A673 (cell line): ENCODE results near the gene HMX2. TPM values are rescaled to one million over a fixed set of nuclear protein-coding genes. Genes with fewer than 3 reads are reported as not detected.

Experiments used
- Bru-seq: library from RNA; stranded (reverse); fragments of 400-500 nt; gene quantifications from one replicate; lab custom pipeline; 2021; lab: Mats Ljungman, UMichigan
- BruChase-seq, 2 experiments: library from RNA; stranded (reverse); fragments of 400-500 nt; gene quantifications; one replicate each; lab custom pipeline; 2021; lab: Mats Ljungman, UMichigan
- BruUV-seq: library from RNA; stranded (reverse); fragments of 400-500 nt; replicated peaks from 2 replicates; lab custom pipeline; 2021; lab: Mats Ljungman, UMichigan
- CTCF ChIA-PET: fragments of 300-600 bp; sonication (Branson Sonifier 250); formaldehyde crosslinking; loops from one replicate; lab custom pipeline; 2022; ENCODE audit warnings: antibody characterized with exemption; lab: Charles Lee
- POLR2A ChIA-PET: fragments of 300-600 bp; sonication (Branson Sonifier 250); formaldehyde crosslinking; loops from one replicate; lab custom pipeline; 2022; ENCODE audit warnings: antibody characterized with exemption; ENCODE audit not compliant: low non-redundant PET; lab: Charles Lee
- DNase-seq: peaks from one replicate; pipeline ENCODE4 v3.0.0-alpha.2; 2015; ENCODE audit warnings: low spot score
- H3K27ac ChIP-seq: fragments of 200-600 bp; sonication (generic); 2 replicates; pipeline ENCODE4 v1.5.1; 2016; ENCODE audit warnings: mixed run types, low read depth, mild to moderate bottlenecking, mixed read lengths, antibody characterized with exemption, low read length; ENCODE audit not compliant: poor library complexity, severe bottlenecking
- H3K27me3 ChIP-seq: fragments of 200-600 bp; sonication (generic); replicated peaks from 2 replicates; pipeline ENCODE4 v1.6.1; 2017; ENCODE audit warnings: mixed run types, low read depth, mild to moderate bottlenecking, mixed read lengths, antibody characterized with exemption, low read length; ENCODE audit not compliant: insufficient read depth, poor library complexity
- H3K36me3 ChIP-seq: fragments of 200-600 bp; sonication (generic); 2 replicates; pipeline ENCODE4 v1.6.1; 2016; ENCODE audit warnings: mixed run types, mild to moderate bottlenecking, mixed read lengths, antibody characterized with exemption, low read length; ENCODE audit not compliant: insufficient read depth, poor library complexity, severe bottlenecking
- H3K4me1 ChIP-seq: fragments of 200-600 bp; sonication (generic); 2 replicates; pipeline ENCODE4 v1.6.1; 2017; ENCODE audit warnings: mixed run types, mild to moderate bottlenecking, mixed read lengths, antibody characterized with exemption, low read length; ENCODE audit not compliant: insufficient read depth, poor library complexity, severe bottlenecking
- H3K4me3 ChIP-seq: fragments of 200-600 bp; sonication (generic); 2 replicates; pipeline ENCODE4 v1.5.1; 2016; ENCODE audit warnings: low read depth, mixed run types, mild to moderate bottlenecking, mixed read lengths, low read length; ENCODE audit not compliant: poor library complexity, severe bottlenecking
- H3K9me3 ChIP-seq: fragments of 200-600 bp; sonication (generic); 2 replicates; pipeline ENCODE4 v1.6.1; 2016; ENCODE audit warnings: mixed run types, low read depth, mild to moderate bottlenecking, mixed read lengths, antibody characterized with exemption, low read length; ENCODE audit not compliant: poor library complexity, severe bottlenecking
- EZH2 ChIP-seq: fragments of 200-600 bp; sonication (generic); IDR thresholded peaks from 2 replicates; pipeline ENCODE4 v1.6.1; 2017; ENCODE audit warnings: borderline replicate concordance, low read depth, mild to moderate bottlenecking, mixed read lengths, antibody characterized with exemption, low read length; ENCODE audit not compliant: poor library complexity, severe bottlenecking
- intact Hi-C: fragments of 100-400 bp; cut with micrococcal nuclease; formaldehyde crosslinking; loops from one replicate; pipeline ENCODE4 v1.10.0; 2022; ENCODE audit not compliant: unreplicated experiment
- long read RNA-seq: library from polyadenylated mRNA; stranded (forward); transcript quantifications from one replicate; pipeline ENCODE4 v2.0.0, GENCODE V29; 2022
- total RNA-seq: library from RNA; stranded (reverse); gene quantifications from 2 replicates; pipeline ENCODE4 v1.2.3, GENCODE V29; 2021
- TF ChIP-seq, protein P1 (sequence below): fragments of 300-800, 200-600 bp; sonication (generic); conservative IDR thresholded peaks from 2 replicates; pipeline ENCODE4 v1.5.1; 2017; ENCODE audit warnings: low read depth, mild to moderate bottlenecking, antibody characterized with exemption, low read length, moderate library complexity, mixed read lengths

Gene HMX2
- not detected in 2 replicates for total RNA-seq
- not detected for Bru-seq, nascent RNA
- not detected for BruChase-seq, experiment 1, labeled RNA remaining after a 2-hour chase
- not detected for BruChase-seq, experiment 2, labeled RNA remaining after a 6-hour chase
- long read RNA-seq: 0 reads

GRCh38 chr10:123147635-123148413 is at the start of gene HMX2:
Gene HMX2, plus strand, starts transcription at chr10:123148136. Its CDS starts 243 bp downstream, at chr10:123148379.
- POLR2A ChIA-PET: no interaction called here
- BruUV-seq: no TSS peak
- H3K4me3 ChIP-seq: peak within 1 kb of the TSS; percentile 36
- H3K36me3 ChIP-seq: no peaks in the 10 kb centered on the region
- DNase-seq: no peak
- intact Hi-C loops: no loop called here
- peaks cover 8% of the 10 kb centered on the region for H3K4me1 ChIP-seq
- no peak within 1 kb of the TSS for H3K27ac ChIP-seq
- peaks cover 85% of the 10 kb centered on the region for H3K27me3 ChIP-seq
- no peaks in the 10 kb centered on the region for H3K9me3 ChIP-seq
- TF ChIP-seq, protein P1, sequence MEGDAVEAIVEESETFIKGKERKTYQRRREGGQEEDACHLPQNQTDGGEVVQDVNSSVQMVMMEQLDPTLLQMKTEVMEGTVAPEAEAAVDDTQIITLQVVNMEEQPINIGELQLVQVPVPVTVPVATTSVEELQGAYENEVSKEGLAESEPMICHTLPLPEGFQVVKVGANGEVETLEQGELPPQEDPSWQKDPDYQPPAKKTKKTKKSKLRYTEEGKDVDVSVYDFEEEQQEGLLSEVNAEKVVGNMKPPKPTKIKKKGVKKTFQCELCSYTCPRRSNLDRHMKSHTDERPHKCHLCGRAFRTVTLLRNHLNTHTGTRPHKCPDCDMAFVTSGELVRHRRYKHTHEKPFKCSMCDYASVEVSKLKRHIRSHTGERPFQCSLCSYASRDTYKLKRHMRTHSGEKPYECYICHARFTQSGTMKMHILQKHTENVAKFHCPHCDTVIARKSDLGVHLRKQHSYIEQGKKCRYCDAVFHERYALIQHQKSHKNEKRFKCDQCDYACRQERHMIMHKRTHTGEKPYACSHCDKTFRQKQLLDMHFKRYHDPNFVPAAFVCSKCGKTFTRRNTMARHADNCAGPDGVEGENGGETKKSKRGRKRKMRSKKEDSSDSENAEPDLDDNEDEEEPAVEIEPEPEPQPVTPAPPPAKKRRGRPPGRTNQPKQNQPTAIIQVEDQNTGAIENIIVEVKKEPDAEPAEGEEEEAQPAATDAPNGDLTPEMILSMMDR: 0 out of 2 replicates have a peak, but pooled peaks have one; percentile 21
- peak; percentile 23 for TF ChIP-seq EZH2
- CTCF ChIA-PET: no interaction called here

- H3K4me1 ChIP-seq: no peaks in the 10 kb centered on the region
- peaks cover 26% of the 10 kb centered on the region for H3K27me3 ChIP-seq
- intact Hi-C loops: no loop called here
- no peak overlapping the region for H3K27ac ChIP-seq
- CTCF ChIA-PET: no interaction called here
- peak; percentile 15 for DNase-seq
- H3K36me3 ChIP-seq: no peaks in the 10 kb centered on the region
- no peak for TF ChIP-seq EZH2
- TF ChIP-seq, protein P1: no peak
- POLR2A ChIA-PET: no interaction called here
- H3K4me3 ChIP-seq: no peak overlapping the region
- H3K9me3 ChIP-seq: no peaks in the 10 kb centered on the region
- no TSS peak for BruUV-seq
These were observed 47.7 kb upstream of the HMX2 start for GRCh38 chr10:123100030-123100762.

GRCh38 chr10:123101872-123102271 is 46.1 kb upstream of the HMX2 start:
- intact Hi-C loops: no loop called here

More at GRCh38 chr10:123101872-123102271, 46.1 kb upstream of the HMX2 start:
- no TSS peak for BruUV-seq
- ChIA-PET CTCF (no interaction called here), POLR2A (no interaction called here)
- Histone ChIP-seq H3K4me3 (no peak overlapping the region), H3K27ac (no peak overlapping the region), H3K9me3 (no peaks in the 10 kb centered on the region), H3K36me3 (no peaks in the 10 kb centered on the region), H3K4me1 (no peaks in the 10 kb centered on the region), H3K27me3 (peaks cover 27% of the 10 kb centered on the region)
- no peak for DNase-seq
- TF ChIP-seq, protein P1: no peak
- TF ChIP-seq EZH2: no peak
